Panc1 (cell line): Measurements from ENCODE around the gene PPARG. TPM values are rescaled to one million over a fixed set of nuclear protein-coding genes. Genes with fewer than 3 reads are reported as not detected.
A peak's percentile ranks its signal among the peaks of the same experiment; 100 is the strongest.

Experiments
- ATAC-seq: fragments of 200-7000 bp; cut with Tn5 transposase; 2 replicates; pipeline ENCODE4 v1.9.1; 2020; ENCODE audit warnings: mild to moderate bottlenecking, moderate library complexity
- BruUV-seq: library from RNA; stranded (reverse); fragments of 400-500 nt; replicated peaks from 2 replicates; lab custom pipeline; 2021; lab: Mats Ljungman, UMichigan
- CTCF ChIA-PET: fragments of 300-600 bp; sonication (Branson Sonifier 250); formaldehyde crosslinking; loops from one replicate; lab custom pipeline; 2022; ENCODE audit warnings: antibody characterized with exemption; lab: Charles Lee
- POLR2A ChIA-PET: fragments of 300-600 bp; sonication (Branson Sonifier 250); formaldehyde crosslinking; loops from one replicate; lab custom pipeline; 2022; ENCODE audit warnings: antibody characterized with exemption; lab: Charles Lee
- DNase-seq: peaks from one replicate; pipeline ENCODE4 v3.0.0-alpha.2; 2010; ENCODE audit warnings: low read depth, low spot score
- H3K27ac ChIP-seq: 2 replicates; pipeline ENCODE4 v1.5.1; 2011; ENCODE audit warnings: mild to moderate bottlenecking, low read length, inconsistent platforms
- H3K27me3 ChIP-seq: fragments of 200-500 bp; sonication (Bioruptor generic); 2 replicates; pipeline ENCODE4 v1.6.0; 2014; ENCODE audit warnings: low read length, inconsistent platforms; ENCODE audit not compliant: control insufficient read depth, insufficient read depth
- H3K36me3 ChIP-seq: fragments of 200-500 bp; sonication (Bioruptor generic); 2 replicates; pipeline ENCODE4 v1.5.1; 2014; ENCODE audit warnings: inconsistent platforms, mild to moderate bottlenecking, low read length, moderate library complexity; ENCODE audit not compliant: control insufficient read depth, insufficient read depth
- H3K4me1 ChIP-seq: 2 replicates; pipeline ENCODE4 v1.5.1; 2011; ENCODE audit warnings: inconsistent platforms, mild to moderate bottlenecking, low read length, moderate library complexity; ENCODE audit not compliant: control insufficient read depth, insufficient read depth
- H3K4me3 ChIP-seq, 2 experiments: 2 replicates each; pipeline ENCODE4 v1.5.1; 2011 to 2012; ENCODE audit warnings: low read depth in 2 of 2, low read length in 2 of 2, mild to moderate bottlenecking in 2 of 2, inconsistent platforms in 1 of 2, moderate library complexity in 1 of 2
- H3K9me3 ChIP-seq: fragments of 200-500 bp; sonication (Bioruptor generic); 2 replicates; pipeline ENCODE4 v1.5.1; 2014; ENCODE audit warnings: low read depth, mild to moderate bottlenecking, inconsistent platforms, low read length, moderate library complexity; ENCODE audit not compliant: control insufficient read depth, insufficient read depth
- POLR2AphosphoS5 ChIP-seq: IDR thresholded peaks from 2 replicates; pipeline ENCODE4 v1.6.1; 2012; ENCODE audit warnings: mild to moderate bottlenecking, low read depth, low read length, moderate library complexity
- SIN3A ChIP-seq: IDR thresholded peaks from 2 replicates; pipeline ENCODE4 v1.6.1; 2012; ENCODE audit warnings: low read depth, mild to moderate bottlenecking, low read length, moderate library complexity, borderline replicate concordance; ENCODE audit not compliant: insufficient read depth
- TCF7L2 ChIP-seq: IDR thresholded peaks from 2 replicates; pipeline ENCODE4 v1.6.1; 2011; ENCODE audit warnings: mild to moderate bottlenecking, low read depth, low read length, inconsistent platforms
- in situ Hi-C: cut with HindIII; loops from 2 replicates; pipeline ENCODE4 v1.10.0; 2016; ENCODE audit warnings: low sequenced_read_pairs, low pct_unique_long_range_greater_than_20kb
- intact Hi-C: fragments of 100-400 bp; cut with micrococcal nuclease; formaldehyde crosslinking; loops from one replicate; pipeline ENCODE4 v1.10.0; 2022; ENCODE audit not compliant: unreplicated experiment
- total RNA-seq: library from RNA; stranded (reverse); gene quantifications from one replicate; pipeline ENCODE4 v1.2.1, GENCODE V29; 2021; ENCODE audit not compliant: unreplicated experiment
- TF ChIP-seq, protein P1 (sequence below), 2 experiments: IDR thresholded peaks; 2 replicates each; pipeline ENCODE4 v1.6.1; 2011 to 2012; ENCODE audit warnings: low read depth in 2 of 2, control low read depth in 1 of 2, low read length in 1 of 2, mild to moderate bottlenecking in 1 of 2, moderate library complexity in 1 of 2; ENCODE audit not compliant: insufficient read depth in 1 of 2
- TF ChIP-seq, protein P2 (sequence below): fragments of 450-650 bp; IDR thresholded peaks from 2 replicates; pipeline ENCODE4 v1.5.1; 2017; ENCODE audit warnings: mild to moderate bottlenecking

PPARG gene
- total RNA-seq, 1 experiment from 2014 or later = 88.1 TPM

- no peaks in the 10 kb centered on the region for H3K27me3 ChIP-seq
- ATAC-seq (no peak), DNase-seq (no peak)
- in situ Hi-C loops = no loop called here
- H3K36me3 ChIP-seq = peaks cover 3% of the 10 kb centered on the region; the same call in 1 of the 2 replicates
- TF ChIP-seq, protein P1, sequence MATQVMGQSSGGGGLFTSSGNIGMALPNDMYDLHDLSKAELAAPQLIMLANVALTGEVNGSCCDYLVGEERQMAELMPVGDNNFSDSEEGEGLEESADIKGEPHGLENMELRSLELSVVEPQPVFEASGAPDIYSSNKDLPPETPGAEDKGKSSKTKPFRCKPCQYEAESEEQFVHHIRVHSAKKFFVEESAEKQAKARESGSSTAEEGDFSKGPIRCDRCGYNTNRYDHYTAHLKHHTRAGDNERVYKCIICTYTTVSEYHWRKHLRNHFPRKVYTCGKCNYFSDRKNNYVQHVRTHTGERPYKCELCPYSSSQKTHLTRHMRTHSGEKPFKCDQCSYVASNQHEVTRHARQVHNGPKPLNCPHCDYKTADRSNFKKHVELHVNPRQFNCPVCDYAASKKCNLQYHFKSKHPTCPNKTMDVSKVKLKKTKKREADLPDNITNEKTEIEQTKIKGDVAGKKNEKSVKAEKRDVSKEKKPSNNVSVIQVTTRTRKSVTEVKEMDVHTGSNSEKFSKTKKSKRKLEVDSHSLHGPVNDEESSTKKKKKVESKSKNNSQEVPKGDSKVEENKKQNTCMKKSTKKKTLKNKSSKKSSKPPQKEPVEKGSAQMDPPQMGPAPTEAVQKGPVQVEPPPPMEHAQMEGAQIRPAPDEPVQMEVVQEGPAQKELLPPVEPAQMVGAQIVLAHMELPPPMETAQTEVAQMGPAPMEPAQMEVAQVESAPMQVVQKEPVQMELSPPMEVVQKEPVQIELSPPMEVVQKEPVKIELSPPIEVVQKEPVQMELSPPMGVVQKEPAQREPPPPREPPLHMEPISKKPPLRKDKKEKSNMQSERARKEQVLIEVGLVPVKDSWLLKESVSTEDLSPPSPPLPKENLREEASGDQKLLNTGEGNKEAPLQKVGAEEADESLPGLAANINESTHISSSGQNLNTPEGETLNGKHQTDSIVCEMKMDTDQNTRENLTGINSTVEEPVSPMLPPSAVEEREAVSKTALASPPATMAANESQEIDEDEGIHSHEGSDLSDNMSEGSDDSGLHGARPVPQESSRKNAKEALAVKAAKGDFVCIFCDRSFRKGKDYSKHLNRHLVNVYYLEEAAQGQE (IDR thresholded peaks at IDR 0.05; ENCODE audit: insufficient read depth in 1 of 2, low read depth in 2 of 2, low read length in 1 of 2) = no peak
- TF ChIP-seq TCF7L2 (no peak), SIN3A (no peak), POLR2AphosphoS5 (no peak)
- TF ChIP-seq, protein P2, sequence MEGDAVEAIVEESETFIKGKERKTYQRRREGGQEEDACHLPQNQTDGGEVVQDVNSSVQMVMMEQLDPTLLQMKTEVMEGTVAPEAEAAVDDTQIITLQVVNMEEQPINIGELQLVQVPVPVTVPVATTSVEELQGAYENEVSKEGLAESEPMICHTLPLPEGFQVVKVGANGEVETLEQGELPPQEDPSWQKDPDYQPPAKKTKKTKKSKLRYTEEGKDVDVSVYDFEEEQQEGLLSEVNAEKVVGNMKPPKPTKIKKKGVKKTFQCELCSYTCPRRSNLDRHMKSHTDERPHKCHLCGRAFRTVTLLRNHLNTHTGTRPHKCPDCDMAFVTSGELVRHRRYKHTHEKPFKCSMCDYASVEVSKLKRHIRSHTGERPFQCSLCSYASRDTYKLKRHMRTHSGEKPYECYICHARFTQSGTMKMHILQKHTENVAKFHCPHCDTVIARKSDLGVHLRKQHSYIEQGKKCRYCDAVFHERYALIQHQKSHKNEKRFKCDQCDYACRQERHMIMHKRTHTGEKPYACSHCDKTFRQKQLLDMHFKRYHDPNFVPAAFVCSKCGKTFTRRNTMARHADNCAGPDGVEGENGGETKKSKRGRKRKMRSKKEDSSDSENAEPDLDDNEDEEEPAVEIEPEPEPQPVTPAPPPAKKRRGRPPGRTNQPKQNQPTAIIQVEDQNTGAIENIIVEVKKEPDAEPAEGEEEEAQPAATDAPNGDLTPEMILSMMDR = no peak
- no peak overlapping the region; a peak in 1 of 4 replicates for H3K4me3 ChIP-seq
- intact Hi-C loops = no loop called here
- peak overlapping the region; percentile 83 for H3K27ac ChIP-seq
- ChIA-PET POLR2A (interaction anchor here (0.5 to 0.6 kb wide), 2 partner anchors 80 to 158 kb away, joined by 3 read pairs; no protein-coding TSS in a partner anchor), CTCF (no interaction called here)
- no TSS peak for BruUV-seq
- H3K4me1 ChIP-seq = peaks cover 75% of the 10 kb centered on the region
- H3K9me3 ChIP-seq = no peaks in the 10 kb centered on the region
These were observed 23.1 kb downstream of the PPARG start for GRCh38 chr3:12312010-12312409.

DNA sequence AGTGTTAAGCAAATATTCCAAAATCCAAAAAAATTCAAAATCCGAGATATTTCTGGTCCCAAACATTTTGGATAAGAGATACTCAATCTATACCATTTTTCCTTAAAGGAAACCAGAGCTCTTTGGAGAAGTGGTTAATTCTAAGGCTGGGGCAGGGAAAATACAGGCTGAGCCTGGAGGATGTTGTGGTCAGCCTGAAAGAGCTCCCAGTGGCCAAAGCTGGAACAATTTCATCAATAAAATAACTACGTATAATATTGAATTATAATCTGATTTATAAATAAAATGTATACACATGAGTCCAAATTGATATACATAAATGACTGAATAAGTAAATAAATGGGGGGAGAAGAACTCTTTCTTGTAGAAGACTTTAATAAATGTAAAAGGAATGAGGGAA, 24.6 kb downstream of the PPARG start:
- TF ChIP-seq POLR2AphosphoS5 (no peak), SIN3A (no peak), TCF7L2 (no peak)
- TF ChIP-seq, protein P1 (IDR thresholded peaks at IDR 0.05; ENCODE audit: insufficient read depth in 1 of 2, low read depth in 2 of 2, low read length in 1 of 2) = no peak
- TF ChIP-seq, protein P2 = peak; percentile 34; the same call in 1 of the 2 replicates
- ChIA-PET POLR2A (interaction anchor here (0.6 kb wide), 1 partner anchor 151 kb away, joined by 6 read pairs; no protein-coding TSS in a partner anchor), CTCF (interaction anchor here (0.5 kb wide), 1 partner anchor 239 kb away, joined by 11 read pairs; no protein-coding TSS in a partner anchor)
- Histone ChIP-seq H3K4me3 (no peak overlapping the region), H3K36me3 (peaks cover 3% of the 10 kb centered on the region; the same call in 1 of the 2 replicates), H3K27ac (peak overlapping the region; percentile 64; the same call in 1 of the 2 replicates), H3K27me3 (no peaks in the 10 kb centered on the region), H3K4me1 (peaks cover 67% of the 10 kb centered on the region), H3K9me3 (no peaks in the 10 kb centered on the region)
- DNase-seq (no peak), ATAC-seq (no peak)
- intact Hi-C loops = no loop called here
- BruUV-seq = no TSS peak
- in situ Hi-C loops = no loop called here
